HG03280 (cell line): ENCODE data around the gene TMC2.
A peak's percentile ranks its signal among the peaks of the same experiment; 100 is the strongest.

ENCODE experiments used
- ATAC-seq: cut with Tn5 transposase; IDR thresholded peaks from one replicate; pipeline ENCODE4 v1.9.1; 2021; ENCODE audit warnings: mild to moderate bottlenecking, moderate library complexity; ENCODE audit not compliant: unreplicated experiment

The TMC2 gene

GRCh38 chr20:2619337-2619736, 83.0 kb downstream of the TMC2 start:
- ATAC-seq: no peak

GRCh38 chr20:2619961-2620595, 83.7 kb downstream of the TMC2 start:
- no peak for ATAC-seq

DNA sequence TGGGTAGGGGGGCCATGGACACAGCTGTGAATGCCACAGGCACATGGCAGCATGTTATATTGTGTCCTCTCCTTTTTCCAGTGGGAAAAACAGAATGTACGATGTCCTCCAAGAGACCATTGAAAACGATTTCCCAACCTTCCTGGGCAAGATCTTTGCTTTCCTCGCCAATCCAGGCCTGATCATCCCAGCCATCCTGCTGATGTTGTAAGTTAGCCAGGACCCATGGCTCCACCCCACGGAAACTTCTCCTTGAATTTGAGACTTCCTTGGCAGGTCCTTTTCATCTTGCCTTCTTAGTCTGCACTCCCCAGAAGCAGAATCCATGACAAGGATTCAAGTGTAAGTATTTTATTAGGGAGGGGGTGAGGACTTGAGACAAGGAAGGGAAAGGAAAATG, 87.8 kb downstream of the TMC2 start:
- no peak for ATAC-seq

DNA sequence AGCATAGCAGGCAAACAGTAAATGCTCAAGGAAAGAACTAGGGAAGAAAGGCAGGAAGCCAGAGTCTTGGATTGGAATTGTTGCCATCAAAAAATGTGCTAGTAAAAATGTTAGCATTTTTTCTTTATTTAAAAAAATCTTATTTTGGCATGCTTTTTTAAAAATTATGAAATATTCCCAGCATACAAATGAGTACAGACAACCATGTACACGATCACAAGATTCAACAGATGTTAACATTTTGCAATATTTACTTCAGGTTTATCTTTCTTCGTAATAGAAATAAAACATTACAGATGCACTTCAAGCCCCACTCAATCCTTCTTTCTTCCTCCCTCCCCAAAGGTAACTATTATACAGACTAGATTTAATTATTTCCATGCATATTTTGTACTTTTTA, 88.7 kb downstream of the TMC2 start:
- no peak for ATAC-seq

DNA sequence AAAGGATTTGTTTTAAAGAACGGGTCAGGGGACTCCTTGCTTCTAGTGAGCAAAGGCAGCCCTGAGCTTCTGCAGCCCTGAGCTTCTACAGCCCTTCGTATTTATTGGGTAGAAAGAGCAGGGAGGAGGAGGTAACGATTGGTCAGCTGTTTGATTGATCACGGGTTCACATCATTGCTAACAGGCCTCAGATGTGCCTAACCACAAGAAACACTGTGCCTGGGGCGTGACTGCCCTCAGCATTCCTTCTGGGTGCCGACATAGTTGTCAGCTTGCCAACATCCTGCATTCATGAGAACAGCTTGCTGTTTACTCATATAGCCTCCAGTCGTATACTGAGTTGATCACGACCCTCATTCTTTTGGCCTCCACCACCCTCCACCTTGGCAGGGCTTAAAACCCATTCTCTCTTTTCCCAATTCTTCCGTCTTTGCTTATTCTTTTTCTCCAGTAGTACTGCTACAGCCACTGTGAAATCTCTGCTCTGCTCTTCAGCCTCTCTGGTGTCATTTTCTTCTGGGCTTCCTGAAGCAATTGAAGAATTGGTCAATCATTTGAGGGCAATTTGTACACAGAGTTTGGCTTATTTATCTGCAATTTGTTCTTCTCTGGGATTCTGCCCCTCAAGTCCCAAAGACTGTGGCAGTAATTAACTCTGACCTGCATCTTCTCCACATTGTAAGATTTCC, 90.6 kb downstream of the TMC2 start:
- no peak for ATAC-seq

DNA sequence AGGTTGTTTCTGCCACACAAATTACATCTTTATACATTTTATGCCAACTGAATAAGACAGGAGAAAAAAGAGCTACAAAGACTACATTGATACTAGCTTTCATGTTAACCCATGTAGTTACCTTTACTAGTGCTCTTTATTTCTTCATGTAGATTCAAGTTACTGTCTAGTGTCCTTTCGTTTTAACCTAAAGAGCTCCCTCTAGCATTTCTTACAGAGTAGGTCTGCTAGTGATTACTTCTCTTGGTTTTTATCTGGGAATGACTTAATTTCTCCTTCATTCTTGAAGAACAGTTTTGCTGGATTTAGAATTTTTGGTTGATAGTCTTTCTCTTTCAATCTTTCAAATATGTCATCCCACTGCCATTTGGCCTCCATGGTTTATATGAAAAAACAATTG, 94.9 kb downstream of the TMC2 start:
- ATAC-seq: no peak

DNA sequence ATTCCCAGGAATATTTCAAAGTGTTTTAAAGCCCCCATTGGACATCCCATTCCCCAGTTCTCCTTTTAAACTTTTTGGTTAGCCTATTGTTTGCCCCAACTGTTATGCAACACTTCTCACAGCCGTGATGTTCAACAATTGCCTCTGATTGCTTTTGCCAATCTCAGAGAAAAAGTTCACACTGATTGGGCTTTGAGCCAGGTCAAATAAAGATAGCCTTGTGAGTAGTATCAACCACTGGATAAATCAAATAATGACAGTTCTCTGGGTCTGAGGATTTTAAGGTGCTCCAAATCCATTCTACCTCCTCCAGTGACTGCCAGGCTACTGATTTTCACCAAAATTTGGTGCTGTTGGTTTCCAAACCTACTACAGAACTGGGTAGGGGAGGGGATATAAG, 97.0 kb downstream of the TMC2 start:
- ATAC-seq: no peak

GRCh38 chr20:2637246-2637645, 100.9 kb downstream of the TMC2 start:
- no peak for ATAC-seq

GRCh38 chr20:2640260-2640659, 103.9 kb downstream of the TMC2 start:
- ATAC-seq: no peak

GRCh38 chr20:2640899-2641298, 104.5 kb downstream of the TMC2 start:
- no peak for ATAC-seq

- no peak for ATAC-seq
These were observed 107.3 kb downstream of the TMC2 start for GRCh38 chr20:2643708-2644107.

DNA sequence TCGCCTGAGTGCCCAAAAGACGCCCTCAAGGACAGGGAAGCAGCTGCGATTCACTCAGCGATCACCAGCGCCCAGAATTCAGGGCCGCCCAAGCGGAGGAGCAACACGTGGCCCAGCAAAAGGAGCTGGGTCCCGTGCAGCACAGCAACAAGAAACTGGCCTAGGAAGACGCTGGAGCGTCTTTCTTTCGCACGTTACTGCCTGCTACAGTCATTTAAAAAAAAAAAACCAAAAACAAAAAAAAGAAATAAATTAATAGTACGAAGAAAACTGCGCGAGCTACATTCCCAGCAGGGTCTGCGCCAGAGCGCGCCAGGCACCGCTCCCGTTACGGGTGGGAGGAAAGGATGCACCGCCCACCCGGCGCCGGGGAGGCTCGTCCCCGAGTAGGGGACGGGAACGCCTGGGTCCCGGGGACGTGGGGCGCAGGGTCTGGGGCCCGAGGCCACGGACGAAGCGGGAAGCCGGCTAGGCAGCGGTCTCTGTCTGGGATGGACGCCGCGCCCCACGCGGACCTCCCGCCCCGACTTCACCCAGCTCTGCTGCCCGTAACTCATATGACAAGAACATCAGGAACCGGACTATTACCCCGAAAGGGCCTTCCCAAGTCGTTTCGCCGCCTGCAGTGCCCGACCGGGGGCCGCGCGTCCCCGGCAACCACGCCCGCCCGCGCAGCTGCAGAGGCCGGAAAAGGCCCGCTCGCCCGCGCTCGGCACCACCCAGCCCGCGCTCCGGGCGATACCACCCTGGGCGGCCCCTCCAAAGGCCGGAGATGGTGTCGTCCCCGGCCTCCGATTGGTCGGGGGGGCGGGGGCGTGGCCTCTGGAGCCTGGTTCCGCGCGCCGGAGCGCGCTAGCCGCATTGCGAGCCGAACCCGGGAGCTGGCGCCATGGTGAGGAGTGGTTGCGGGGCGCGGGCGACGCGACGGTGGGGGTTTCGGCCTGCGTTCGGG, 115.7 kb downstream of the TMC2 start, which contains the start of gene NOP56:
Gene NOP56 (plus strand): TSS at position 861 of the 952 bp plus-strand sequence. CDS start 29 bp downstream, at position 890.
- ATAC-seq: peak; percentile 84

DNA sequence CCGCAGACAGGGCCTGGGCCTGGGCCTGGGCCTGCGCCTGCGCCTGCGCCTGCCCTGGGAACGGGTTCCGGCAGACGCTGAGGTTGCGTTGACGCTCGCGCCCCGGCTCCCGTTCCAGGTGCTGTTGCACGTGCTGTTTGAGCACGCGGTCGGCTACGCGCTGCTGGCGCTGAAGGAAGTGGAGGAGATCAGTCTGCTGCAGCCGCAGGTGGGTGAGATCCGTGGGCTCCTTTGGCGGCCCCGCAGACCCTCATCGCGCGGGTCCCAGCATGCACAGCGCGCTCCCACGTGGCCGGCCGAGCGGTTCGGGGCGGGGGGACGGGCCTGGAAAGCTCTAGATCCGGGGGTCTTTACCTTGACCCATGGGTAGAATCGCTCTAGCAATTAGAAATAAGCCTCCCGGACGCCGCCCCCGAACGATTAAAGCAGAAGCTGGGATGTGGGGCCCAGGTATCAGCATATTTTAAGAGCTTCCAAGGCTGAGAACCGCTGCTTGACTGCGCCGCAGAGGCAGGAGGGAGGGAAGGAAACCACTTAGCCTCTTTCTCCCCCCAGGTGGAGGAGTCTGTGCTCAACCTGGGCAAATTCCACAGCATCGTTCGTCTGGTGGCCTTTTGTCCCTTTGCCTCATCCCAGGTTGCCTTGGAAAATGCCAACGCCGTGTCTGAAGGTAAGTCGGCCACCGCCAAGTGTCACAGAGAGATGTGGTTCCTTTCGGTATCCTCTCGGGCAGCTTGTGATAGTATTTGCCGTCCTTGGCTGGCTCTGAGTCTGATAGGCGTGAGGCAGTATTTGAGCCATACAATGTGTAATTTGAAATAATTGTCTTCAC, 116.6 kb downstream of the TMC2 start:
- peak; percentile 39 for ATAC-seq

DNA sequence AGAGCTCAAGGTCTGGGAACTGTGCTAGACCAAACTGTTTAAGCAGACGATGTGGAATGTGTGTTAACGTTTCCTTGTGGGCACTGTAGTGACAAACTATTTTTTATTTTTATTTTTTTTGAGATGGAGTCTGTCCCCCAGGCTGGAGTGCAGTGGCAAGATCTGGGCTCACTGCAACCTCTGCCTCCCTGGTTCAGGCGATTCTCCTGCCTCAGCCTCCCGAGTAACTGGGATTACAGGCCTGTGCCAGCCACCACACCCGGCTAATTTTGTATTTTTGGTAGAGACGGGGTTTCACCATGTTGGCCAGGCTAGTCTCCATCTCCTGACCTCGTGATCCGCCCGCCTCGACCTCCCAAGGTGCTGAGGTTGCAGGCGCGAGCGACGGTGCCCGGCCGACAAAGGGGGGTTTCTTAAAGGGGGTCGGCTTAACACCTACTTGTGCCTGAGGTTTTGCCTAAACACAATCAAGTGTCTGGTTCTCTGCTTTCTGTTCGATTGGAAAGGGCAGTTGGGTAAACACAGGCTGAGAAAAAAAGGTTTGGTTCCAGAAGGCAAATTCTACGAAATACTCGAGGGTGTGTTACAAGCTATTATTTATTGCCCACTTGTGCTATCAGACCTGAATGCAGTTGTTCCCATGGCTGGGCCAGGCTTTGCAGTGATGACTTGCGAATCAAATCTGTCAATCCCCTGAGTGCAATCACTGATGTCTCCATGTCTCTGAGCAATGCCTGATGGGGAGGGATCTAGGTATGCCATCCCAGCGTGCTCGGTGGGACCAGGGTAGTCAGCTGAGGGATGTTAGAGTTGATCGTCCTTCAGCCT, 117.4 kb downstream of the TMC2 start:
- no peak for ATAC-seq

- no peak for ATAC-seq
These were observed 118.0 kb downstream of the TMC2 start for GRCh38 chr20:2654384-2654822.

GRCh38 chr20:2654831-2655230, 118.5 kb downstream of the TMC2 start:
- no peak for ATAC-seq

DNA sequence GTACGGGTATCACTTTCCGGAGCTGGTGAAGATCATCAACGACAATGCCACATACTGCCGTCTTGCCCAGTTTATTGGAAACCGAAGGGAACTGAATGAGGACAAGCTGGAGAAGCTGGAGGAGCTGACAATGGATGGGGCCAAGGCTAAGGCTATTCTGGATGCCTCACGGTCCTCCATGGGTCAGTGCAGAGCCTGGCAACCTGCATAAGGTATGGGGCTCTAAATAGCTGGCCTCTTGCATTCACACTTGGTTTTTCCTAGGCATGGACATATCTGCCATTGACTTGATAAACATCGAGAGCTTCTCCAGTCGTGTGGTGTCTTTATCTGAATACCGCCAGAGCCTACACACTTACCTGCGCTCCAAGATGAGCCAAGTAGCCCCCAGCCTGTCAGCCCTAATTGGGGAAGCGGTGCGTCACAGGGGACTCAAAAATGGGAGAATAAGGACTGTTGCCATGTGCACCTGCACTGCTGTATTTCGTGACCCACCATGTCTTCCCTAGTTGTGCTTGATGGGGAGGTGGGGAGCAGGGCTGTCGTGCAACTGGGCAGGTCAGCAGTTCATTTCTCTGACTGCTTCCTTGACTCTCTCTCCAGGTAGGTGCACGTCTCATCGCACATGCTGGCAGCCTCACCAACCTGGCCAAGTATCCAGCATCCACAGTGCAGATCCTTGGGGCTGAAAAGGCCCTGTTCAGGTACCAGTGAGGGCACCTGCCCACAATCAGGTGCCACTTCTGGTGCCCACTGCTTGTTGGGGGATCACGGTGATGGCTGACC, 119.2 kb downstream of the TMC2 start:
- ATAC-seq: no peak

- no peak for ATAC-seq
These were observed 120.2 kb downstream of the TMC2 start for GRCh38 chr20:2656471-2657117.
